Left renal pelvis (tissue), 4 donors: ENCODE measurements around the gene RPS10. TPM values are rescaled to one million over a fixed set of nuclear protein-coding genes. Genes with fewer than 3 reads are reported as not detected.
"Not testable (repeated sequence)": the region's sequence is repeated elsewhere in the genome, so short reads cannot be mapped to it uniquely, and the experiment has no call there.

Experiments
- DNase-seq, 4 donors: peaks; one replicate each; pipeline ENCODE4 v3.0.0-alpha.2; 2013; ENCODE audit warnings: low read depth in 4 of 4, low spot score in 3 of 4
- polyA plus RNA-seq, 4 donors: library from polyadenylated mRNA; unstranded; fragments of 120-200 nt; gene quantifications; one replicate each; pipeline ENCODE4 v1.2.1, GENCODE V29; 2013; ENCODE audit not compliant: insufficient read length in 4 of 4

RPS10 gene
- polyA plus RNA-seq, 4 donors, result 1,176 to 1,427 (median 1,217) TPM

DNA sequence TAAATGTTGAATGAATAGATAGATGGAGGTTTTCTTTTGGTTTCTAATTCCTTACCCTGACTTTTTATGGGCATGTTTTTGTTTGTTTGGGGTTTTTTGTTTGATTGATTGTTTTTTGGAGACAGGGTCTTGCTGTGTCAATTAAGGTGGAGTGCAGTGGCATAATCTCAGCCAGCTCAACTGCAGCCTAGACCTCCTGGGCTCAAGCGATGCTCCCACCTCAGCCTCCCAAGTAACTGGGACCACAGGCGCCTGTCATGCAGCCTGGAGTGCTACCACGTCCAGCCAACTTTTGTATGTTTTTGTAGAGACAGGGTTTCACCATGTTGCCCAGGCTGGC is 31.9 kb downstream of the RPS10 start:
- no peak for DNase-seq

- DNase-seq, result no peak
These were observed 32.5 kb downstream of the RPS10 start for GRCh38 chr6:34393191-34393965.

DNA sequence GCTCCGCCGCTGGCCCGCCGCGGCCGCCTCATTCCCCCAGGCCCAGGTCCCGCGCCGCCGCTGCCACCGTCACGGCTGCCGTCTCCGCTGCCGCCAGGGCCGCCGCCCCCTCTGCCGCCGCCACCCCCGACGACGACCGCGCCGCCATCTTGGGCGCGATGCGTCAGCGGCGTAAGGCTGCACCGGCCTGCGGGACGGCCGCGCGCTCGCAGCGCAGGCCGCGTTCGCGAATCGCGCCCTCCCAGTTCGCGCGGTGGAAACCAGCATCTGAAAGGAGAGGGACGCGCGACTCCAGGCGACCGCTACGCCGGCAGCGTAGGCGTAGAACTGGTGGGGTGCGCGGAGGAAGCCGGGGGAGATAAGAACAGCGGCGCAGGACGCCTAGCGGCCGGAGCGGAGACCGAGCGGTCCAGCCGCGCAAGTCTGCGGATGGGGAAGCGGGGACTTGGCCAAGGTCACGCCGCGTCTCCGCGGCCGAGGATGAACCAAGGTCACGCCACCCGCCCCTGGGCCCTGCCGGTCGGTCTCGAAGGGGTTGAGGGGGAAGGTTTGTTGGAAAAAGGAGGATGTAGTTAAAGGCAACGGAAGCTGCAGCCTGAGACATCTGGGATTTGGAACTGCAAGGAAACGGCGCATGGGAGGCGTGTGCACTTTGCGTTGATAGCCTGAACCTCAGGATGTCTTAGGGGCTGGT is 33.2 kb downstream of the RPS10 start, which contains the start of gene NUDT3:
TSS of gene NUDT3 (minus strand) at position 173 of the 694 bp plus-strand sequence. CDS start 307 bp downstream, outside the sequence.
- peak; percentile 94 to 96 (median 96) for DNase-seq

DNA sequence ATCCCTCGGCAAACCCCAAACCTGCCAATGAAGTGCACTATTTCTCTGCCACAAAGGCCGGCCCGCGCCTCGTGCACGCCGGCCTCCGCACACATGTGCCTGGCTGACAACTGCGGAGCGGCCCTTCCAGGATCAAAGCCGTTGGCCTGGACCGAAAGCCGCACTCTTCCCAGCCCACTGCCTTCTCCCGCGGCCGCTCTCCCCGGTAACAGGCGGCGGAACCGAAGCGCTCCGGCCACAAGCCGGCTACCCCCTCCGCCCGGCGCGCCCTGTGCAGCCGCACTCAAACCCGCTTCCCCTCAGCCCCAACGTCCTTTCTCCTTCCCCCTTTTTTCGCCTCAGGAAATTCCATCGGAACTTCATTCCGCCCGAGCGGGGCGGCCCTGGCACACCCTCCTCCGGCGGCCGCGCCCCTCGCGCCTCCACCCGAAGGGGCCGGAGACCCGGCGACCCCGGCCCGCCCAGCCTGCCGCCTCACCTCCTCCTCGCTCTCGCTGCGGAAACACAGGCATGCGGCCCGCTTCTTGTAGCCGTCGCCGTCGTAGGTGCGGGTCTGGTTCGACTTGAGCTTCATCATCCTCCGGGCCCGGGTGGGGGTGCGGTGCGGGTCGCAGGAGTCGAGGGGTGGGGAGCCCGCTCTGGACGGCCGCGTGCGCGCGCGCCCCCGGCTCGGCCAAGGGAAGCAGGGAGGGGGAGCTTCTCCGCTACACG is 33.9 kb downstream of the RPS10 start:
- no peak for DNase-seq

- no peak for DNase-seq
These were observed 34.4 kb downstream of the RPS10 start for GRCh38 chr6:34391473-34391785.

DNA sequence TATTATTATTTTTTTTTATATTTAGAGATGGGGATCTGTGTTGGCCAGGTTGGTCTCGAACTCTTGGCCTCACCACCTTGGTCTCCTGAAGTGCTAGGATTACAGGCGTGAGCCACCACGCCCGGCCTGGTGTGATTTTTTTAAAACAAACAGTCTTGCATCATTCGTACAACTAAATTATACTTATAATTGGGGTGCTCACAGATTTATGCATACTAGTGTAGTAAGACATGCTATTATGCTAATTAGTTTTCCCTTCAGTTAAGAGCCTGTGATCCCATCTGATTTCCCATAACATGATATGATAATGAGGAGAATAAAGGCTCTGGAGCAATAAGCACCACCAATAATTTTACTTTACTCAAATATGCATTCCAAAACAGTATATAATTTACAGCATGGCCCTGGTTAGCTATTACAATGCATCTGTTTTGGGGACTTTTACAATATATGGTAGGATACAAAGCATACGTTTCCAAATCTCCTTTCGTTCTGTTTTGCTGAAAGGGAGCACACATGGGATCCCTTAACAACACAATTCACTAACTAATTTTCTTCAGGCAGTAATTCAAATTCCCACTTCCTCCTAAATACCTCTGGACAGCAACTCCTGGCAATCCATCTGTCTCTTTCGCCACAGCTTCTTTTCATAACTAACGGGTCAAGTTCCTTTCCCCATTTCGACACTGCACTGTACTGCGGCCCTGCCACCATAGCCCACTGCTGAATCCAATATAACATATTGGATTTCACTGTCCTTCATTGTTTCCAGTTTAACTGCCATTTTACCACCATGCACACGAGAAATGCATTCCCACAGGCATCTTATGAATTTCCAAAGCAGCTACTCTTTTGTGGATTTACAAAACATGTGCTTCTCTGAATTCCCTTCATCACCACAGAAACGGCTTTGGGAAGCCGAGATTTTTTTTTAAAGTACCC is 35.1 kb downstream of the RPS10 start:
- no peak for DNase-seq

GRCh38 chr6:34389034-34389433 is 36.8 kb downstream of the RPS10 start:
- DNase-seq, result no peak

DNA sequence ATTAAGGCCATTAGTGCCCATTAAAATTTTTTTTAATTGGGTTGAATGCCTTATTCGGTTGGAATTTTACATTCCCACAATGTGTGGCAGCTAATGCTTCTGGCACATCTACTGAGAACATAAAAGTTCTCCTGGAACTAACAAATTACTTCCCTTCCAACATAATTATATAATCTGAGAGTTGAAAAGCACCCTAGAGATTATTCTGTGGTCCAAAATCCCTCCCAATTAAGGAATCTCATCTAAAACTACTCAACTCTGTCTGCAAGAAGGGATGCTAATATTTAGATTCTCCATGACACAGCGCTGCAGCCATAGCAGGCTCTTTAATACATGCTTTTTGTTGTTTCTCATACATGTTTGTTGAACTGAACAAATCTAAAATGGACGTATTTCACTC is 37.4 kb downstream of the RPS10 start:
- DNase-seq, result no peak

GRCh38 chr6:34386316-34387137 is 39.3 kb downstream of the RPS10 start:
- no peak for DNase-seq

GRCh38 chr6:34385793-34386195 is 40.1 kb downstream of the RPS10 start:
- no peak for DNase-seq

DNA sequence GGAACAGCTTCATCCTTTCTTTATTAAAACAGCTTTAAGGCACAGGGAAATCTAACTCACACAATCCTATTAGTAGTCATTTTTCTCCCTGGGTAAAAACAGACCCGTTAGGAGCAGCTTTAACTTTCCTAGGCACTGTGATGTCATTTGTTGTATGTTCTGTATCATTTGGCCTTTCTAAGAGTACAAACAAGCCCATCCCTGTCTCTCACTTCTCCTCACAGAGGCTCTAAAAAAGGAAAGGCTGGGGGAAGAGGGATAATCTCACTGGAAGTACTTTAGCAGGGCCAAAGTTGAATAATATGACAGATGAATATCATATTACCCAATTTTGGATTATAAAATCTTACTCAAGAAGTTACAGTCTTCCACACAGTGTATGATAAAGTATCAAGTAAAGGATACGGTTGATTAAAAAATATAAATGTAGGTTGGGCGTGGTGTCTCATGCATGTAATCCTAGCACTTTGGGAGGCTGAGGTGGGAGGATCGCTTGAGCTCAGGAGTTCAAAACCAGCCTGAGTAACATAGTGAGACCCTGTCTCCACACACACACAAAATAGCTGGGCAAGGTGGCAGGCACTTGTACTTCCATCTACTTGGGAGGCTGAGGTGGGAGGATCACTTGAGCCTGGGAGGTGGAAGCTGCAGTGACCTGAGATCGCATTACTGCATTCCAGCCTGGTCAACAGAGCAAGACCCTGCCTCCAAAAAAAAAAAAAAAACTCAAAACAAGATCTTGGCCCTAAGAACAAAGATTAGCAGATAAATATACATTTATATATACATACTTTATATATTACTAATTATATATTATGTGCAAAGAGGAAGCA is 41.3 kb downstream of the RPS10 start:
- DNase-seq, result no peak

GRCh38 chr6:34383656-34384320 is 42.1 kb downstream of the RPS10 start:
- no peak for DNase-seq

DNA sequence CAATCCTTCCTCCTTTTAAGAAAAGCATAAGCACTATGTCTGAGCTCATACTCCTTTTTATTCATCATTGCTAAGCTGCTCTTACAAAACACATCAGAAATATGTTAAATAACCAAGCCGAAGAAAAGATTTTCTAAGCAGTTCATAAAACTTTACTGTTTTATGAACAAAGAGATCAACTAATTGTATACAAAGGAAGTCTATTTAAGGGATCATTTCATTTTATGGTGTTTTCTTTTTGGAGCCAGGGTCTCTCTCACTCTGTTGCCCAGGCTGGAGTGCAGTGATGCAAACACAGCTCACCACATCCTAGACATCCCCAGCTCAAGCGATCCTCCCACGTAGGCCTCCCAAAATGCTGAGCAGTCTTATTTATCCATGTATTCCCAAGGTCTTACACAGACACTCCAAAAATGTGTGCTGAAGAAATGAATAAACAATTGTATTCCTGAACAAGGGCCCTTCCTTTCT is 42.7 kb downstream of the RPS10 start:
- DNase-seq, result peak in 2 of 4 donors; percentile 53 to 61

- no peak for DNase-seq
These were observed 44.8 kb downstream of the RPS10 start for GRCh38 chr6:34381081-34381480.

DNA sequence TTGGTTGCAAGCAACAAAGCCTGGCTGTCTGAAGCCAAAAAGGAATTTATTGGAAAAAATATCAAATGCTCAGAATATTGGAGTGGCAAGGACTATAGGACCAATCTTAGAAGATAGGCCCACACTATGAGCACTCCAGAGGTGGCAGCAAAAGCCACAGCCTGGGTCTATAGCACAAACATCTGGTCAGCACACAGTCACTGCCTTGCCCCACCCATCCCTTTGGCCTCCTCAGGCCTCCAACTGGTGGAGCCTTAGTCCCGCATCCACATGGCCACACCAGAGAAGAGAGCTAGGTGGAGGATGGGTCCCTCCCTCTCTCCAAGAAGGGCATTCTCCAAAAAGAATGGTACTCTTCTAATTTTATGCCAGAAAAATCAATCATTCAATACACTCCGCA is 47.4 kb downstream of the RPS10 start:
- DNase-seq, result no peak

GRCh38 chr6:34377984-34378383 is 47.9 kb downstream of the RPS10 start:
- no peak for DNase-seq

GRCh38 chr6:34377571-34377970 is 48.3 kb downstream of the RPS10 start:
- not testable (repeated sequence) for DNase-seq

DNA sequence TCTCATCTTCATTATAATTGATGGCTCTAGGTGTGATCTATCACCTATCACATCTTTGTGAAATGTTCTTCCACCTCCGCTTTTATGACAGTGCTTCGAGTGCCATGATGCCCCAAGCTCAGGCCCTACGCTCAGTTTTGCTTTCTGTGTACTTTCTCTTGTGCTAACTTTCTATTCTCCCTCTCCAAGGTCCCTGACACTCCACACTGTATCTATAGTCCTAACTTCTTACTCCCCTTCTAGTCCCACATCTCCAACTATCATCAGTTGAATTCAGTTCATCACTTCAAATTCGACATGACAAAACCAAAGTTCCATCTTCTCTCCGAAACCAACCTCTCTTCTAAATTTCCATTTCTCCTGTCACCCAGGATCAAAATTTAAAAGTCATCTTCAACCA is 50.0 kb downstream of the RPS10 start:
- no peak for DNase-seq
